ENCODE measurements around the gene SP140L.
"Not testable (repeated sequence)": the region's sequence is repeated elsewhere in the genome, so short reads cannot be mapped to it uniquely, and the experiment has no call there.

The SP140L gene

DNA sequence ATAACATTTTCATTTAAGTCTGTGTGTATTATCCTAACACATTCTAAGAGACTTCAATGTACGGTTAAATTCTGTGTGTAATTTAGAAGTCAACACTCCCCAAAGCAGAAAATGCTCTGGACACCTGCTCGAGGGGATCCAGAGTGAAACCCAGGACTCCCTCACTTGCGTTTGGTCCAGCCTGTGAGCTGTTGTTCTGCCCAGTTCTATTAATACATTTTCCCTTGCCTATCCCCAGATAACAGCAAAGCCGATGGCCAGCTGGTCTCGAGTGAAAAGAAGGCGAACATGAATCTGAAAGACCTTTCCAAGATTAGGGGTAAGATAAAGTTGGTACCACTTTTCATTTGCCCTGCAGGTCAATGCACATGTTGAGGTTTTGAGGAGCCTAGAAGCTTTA is 58.0 kb downstream of the SP140L start:
- no peak overlapping the region for H3K4me3 ChIP-seq (ENCODE audit: low read length)
- DNase-seq (ENCODE audit: low read depth): no peak
- TF ChIP-seq, protein P1, sequence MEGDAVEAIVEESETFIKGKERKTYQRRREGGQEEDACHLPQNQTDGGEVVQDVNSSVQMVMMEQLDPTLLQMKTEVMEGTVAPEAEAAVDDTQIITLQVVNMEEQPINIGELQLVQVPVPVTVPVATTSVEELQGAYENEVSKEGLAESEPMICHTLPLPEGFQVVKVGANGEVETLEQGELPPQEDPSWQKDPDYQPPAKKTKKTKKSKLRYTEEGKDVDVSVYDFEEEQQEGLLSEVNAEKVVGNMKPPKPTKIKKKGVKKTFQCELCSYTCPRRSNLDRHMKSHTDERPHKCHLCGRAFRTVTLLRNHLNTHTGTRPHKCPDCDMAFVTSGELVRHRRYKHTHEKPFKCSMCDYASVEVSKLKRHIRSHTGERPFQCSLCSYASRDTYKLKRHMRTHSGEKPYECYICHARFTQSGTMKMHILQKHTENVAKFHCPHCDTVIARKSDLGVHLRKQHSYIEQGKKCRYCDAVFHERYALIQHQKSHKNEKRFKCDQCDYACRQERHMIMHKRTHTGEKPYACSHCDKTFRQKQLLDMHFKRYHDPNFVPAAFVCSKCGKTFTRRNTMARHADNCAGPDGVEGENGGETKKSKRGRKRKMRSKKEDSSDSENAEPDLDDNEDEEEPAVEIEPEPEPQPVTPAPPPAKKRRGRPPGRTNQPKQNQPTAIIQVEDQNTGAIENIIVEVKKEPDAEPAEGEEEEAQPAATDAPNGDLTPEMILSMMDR (conservative IDR thresholded peaks at IDR 0.05; ENCODE audit: low read depth, low read length): no peak

- H3K4me3 ChIP-seq (ENCODE audit: low read length): no peak overlapping the region
- TF ChIP-seq, protein P1 (conservative IDR thresholded peaks at IDR 0.05; ENCODE audit: low read depth, low read length): no peak
- no peak for DNase-seq (ENCODE audit: low read depth)
Observed at GRCh38 chr2:230394301-230394700, 67.3 kb downstream of the SP140L start.

DNA sequence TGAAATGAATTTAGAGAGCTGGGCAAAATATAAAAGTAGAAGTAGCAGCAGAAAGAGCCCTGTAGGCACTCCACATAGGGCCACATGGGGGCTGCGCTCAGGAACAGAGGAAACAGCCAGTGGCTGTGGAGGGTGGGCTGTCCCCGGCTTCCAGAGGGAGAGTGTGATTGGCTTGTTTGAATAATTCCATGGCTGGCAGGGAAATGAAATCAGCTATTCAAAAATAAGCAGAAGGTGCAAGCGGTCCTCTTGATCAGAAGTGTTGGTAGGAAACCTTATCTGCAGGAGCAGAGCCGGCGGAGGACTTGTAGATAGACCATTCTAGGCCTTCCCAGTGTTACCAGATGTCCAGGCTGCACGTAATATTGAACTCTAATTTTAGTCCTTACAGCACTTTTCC is 71.7 kb downstream of the SP140L start:
- DNase-seq (ENCODE audit: low read depth); H3K4me3 ChIP-seq (ENCODE audit: low read length): not testable (repeated sequence)

DNA sequence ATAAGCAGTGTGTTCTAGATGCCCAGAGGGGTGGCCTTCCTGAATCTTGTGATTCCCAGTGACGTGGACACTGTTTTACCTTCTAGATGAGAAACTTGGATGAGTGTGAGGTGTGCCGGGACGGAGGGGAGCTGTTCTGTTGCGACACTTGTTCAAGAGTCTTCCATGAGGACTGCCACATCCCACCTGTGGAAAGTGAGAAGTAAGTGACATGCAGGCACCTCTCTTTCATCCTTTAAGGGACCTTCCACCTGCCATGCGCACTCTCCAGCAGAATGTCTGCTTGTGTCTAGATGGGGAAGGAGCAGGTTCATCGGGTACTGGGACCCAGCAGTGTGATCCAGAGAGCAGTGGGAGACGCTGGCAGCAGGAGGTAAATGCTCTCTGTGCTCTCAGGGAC is 73.0 kb downstream of the SP140L start:
- DNase-seq (ENCODE audit: low read depth): no peak
- TF ChIP-seq, protein P1 (conservative IDR thresholded peaks at IDR 0.05; ENCODE audit: low read depth, low read length): no peak
- no peak overlapping the region for H3K4me3 ChIP-seq (ENCODE audit: low read length)

DNA sequence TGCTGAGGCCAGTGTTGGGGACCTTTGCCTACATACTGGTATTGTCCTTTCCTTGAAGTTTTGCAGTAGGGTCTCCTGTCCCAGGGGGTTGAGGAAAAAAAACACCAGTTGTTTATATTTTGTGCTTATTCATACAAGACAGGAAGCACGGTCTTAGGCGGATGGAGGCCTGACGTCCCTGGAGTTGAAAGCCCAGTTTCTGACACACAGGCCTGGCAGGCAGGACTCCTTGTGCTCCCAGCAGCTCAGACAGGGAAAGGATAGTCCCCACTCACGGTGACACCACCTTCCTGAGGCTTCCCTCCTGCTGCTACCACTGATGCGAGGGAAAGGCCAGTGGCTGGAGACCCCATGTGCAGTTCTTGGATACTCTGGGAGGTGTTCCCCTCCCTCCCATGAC is 73.5 kb downstream of the SP140L start:
- no peak for DNase-seq (ENCODE audit: low read depth)
- H3K4me3 ChIP-seq (ENCODE audit: low read length): no peak overlapping the region
- TF ChIP-seq, protein P1 (conservative IDR thresholded peaks at IDR 0.05; ENCODE audit: low read depth, low read length): no peak

DNA sequence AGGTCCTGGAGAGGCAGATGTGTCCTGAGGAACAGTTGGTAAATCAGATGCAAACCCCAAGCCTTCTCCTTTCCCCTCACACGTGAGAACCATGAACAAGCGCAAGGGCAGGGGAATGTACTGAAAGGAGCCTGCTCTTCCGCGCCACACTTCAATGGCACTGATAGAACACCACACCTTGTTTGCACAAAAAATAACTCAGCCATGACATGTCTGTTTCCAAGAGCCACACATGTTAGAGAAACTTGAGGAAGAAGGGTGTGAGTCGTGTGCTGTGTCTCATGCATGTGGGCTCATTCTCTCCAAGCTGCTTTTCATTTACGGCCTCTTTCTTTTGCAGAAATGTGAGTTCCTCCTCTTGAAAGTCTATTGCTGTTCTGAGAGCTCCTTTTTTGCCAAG is 74.0 kb downstream of the SP140L start:
- not testable (repeated sequence) for DNase-seq (ENCODE audit: low read depth); H3K4me3 ChIP-seq (ENCODE audit: low read length)

DNA sequence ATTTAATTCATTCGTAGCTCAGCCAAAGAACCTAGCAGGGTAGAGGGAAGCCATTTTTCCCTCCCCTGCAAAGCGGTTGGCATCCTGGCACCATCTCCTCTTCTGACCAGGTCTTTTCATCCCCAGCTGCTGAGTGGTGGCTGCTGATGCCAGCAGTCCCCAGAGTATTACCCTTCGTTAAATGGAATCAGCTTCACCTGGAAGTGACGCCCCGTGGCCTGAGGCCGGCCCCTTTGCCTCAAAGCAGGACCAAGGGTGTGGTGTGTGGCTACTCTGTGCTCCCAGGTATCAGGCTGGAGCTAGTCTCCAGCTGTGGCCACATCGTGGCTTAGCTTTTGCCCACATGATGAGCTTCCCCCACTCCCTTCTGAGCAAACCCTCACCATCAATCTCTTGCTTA is 76.8 kb downstream of the SP140L start:
- TF ChIP-seq, protein P1 (conservative IDR thresholded peaks at IDR 0.05; ENCODE audit: low read depth, low read length): no peak
- DNase-seq (ENCODE audit: low read depth): no peak
- no peak overlapping the region for H3K4me3 ChIP-seq (ENCODE audit: low read length)

GRCh38 chr2:230405824-230406223 is 78.8 kb downstream of the SP140L start:
- DNase-seq (ENCODE audit: low read depth): no peak
- no peak overlapping the region for H3K4me3 ChIP-seq (ENCODE audit: low read length)
- TF ChIP-seq, protein P1 (conservative IDR thresholded peaks at IDR 0.05; ENCODE audit: low read depth, low read length): no peak
